GM23248 (cell line): Measurements from ENCODE around the gene PAPLN.

Experiments
- EZH2 ChIP-seq: fragments of 200-600 bp; sonication (generic); IDR thresholded peaks from 2 replicates; pipeline ENCODE4 v1.6.1; 2018; ENCODE audit warnings: antibody characterized with exemption, mild to moderate bottlenecking; ENCODE audit not compliant: insufficient read depth, poor library complexity, severe bottlenecking
- EZH2phosphoT487 ChIP-seq: fragments of 200-600 bp; sonication (generic); IDR thresholded peaks from 2 replicates; pipeline ENCODE4 v1.6.1; 2018; ENCODE audit warnings: antibody characterized with exemption, moderate library complexity, mild to moderate bottlenecking, low read depth; ENCODE audit not compliant: insufficient read depth

- TF ChIP-seq EZH2, result no peak
- no peak for TF ChIP-seq EZH2phosphoT487
These were observed 4.3 kb downstream of the PAPLN start for GRCh38 chr14:73241481-73242165.
